Omental fat pad (tissue), 4 donors: Measurements from ENCODE around the gene WDR53. TPM values are rescaled to one million over a fixed set of nuclear protein-coding genes. Genes with fewer than 3 reads are reported as not detected.
"Not testable (repeated sequence)": the region's sequence is repeated elsewhere in the genome, so short reads cannot be mapped to it uniquely, and the experiment has no call there.

Experiments used
- ATAC-seq: fragments of 150-250 bp; one replicate; pipeline ENCODE4 v1.9.1; 2016; ENCODE audit warnings: mild to moderate bottlenecking, moderate library complexity; ENCODE audit not compliant: low FRiP score
- DNase-seq: peaks from one replicate; pipeline ENCODE4 v3.0.0-alpha.2; 2019; ENCODE audit warnings: low spot score
- total RNA-seq, 4 donors: library from RNA; depleted of rRNA; stranded (reverse); fragments of >200 nt; gene quantifications; one replicate each; pipeline ENCODE4 v1.1.0, GENCODE V29; 2016
- TF ChIP-seq, protein P1 (sequence below), 3 donors: fragments of 450-650 bp; IDR thresholded peaks; one replicate each; pipeline ENCODE4 v1.5.1; 2016 to 2017; ENCODE audit warnings: antibody characterized with exemption in 3 of 3, mild to moderate bottlenecking in 3 of 3, moderate library complexity in 2 of 3

The WDR53 gene
- total RNA-seq, 4 donors from 2014 or later: 2.4 to 5.6 (median 3.5) TPM

DNA sequence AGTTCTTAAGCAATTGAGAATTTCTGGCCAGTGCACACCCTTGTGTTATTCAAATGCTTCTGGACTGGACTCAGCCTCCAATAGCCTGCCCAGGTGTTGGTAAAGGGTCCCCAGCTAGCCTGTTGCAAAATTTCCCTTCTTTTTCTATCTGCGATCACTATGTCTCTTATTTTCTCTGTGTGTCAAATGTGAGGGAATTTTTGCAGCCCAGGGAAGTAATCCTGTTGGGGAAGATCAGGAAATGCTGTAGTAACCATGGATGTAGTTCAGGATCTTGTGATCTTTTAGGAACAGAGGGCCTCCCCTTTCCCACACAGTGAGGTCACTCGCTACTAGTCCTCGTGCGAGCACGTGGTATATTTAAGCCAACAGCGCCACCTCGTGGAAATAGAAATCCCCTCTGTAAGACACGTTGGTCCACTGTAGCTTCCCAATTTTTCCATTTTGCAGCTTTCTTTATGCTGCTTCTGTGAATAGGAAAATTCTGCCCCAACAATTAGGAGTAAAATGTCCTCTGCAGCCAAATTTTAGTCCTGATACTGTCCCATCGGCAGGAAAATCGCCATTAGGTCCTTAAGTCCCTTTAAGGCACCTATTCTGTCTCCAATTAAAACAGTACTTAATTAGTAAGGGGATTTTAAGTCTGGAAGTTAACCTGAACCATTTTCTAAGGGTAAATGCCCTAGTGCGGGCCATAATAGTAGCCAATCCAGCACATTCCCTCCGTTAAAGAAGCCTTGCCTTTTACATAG lies 49.2 kb downstream of the WDR53 start:
- no peak for ATAC-seq
- no peak for DNase-seq
- TF ChIP-seq, protein P1, sequence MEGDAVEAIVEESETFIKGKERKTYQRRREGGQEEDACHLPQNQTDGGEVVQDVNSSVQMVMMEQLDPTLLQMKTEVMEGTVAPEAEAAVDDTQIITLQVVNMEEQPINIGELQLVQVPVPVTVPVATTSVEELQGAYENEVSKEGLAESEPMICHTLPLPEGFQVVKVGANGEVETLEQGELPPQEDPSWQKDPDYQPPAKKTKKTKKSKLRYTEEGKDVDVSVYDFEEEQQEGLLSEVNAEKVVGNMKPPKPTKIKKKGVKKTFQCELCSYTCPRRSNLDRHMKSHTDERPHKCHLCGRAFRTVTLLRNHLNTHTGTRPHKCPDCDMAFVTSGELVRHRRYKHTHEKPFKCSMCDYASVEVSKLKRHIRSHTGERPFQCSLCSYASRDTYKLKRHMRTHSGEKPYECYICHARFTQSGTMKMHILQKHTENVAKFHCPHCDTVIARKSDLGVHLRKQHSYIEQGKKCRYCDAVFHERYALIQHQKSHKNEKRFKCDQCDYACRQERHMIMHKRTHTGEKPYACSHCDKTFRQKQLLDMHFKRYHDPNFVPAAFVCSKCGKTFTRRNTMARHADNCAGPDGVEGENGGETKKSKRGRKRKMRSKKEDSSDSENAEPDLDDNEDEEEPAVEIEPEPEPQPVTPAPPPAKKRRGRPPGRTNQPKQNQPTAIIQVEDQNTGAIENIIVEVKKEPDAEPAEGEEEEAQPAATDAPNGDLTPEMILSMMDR (IDR thresholded peaks at IDR 0.05): peak in 1 of 3 donors; percentile 33

DNA sequence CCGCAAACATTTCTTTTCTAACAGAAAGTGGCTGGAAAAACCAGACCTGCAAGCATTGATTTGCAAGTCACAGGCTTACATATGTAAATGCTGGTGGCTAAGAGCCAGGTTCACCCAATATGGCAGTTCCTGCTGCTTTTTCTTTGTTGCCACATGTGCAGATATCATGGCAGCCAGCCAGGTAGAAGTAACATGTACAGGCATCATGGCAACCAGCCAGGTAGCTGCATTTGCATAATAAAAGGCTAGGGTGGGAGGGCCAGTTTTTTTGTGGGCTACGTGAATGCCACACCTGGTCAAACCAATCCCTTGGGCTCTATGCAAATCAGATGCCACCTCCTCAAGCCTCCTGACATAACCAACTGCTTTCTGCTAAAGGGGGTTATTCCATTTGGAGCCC lies 50.4 kb downstream of the WDR53 start:
- no peak for DNase-seq
- TF ChIP-seq, protein P1 (IDR thresholded peaks at IDR 0.05): no peak
- ATAC-seq: no peak

DNA sequence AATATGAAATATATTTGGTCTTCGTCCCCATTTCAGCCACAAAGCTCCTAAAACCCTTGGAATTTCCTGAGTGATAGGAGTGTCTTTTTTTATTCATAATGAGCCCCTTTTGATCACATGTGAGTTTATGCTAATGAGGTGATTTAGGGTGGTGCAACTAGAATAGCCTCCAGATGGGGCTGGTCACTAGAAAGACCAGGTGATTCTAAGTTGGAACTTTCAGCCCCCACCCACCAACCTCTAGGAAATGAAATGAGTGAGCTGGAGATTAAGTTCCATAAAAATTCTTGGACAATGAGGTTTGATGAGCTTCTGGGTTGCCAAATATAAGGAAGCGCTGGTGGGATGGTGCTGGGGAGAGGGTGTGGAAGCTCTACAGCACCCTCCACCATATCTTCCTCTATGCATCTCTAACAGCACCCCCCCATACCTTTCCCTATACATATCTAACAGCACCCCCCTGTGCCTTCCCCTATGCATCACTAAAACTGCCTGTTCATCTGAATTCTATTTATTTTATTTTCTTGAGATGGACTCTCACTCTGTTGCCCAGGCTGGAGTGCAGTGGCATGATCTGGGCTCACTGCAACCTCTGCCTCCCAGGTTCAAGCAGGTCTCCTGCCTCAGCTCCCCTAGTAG lies 51.1 kb downstream of the WDR53 start:
- DNase-seq (no peak), ATAC-seq (no peak)

DNA sequence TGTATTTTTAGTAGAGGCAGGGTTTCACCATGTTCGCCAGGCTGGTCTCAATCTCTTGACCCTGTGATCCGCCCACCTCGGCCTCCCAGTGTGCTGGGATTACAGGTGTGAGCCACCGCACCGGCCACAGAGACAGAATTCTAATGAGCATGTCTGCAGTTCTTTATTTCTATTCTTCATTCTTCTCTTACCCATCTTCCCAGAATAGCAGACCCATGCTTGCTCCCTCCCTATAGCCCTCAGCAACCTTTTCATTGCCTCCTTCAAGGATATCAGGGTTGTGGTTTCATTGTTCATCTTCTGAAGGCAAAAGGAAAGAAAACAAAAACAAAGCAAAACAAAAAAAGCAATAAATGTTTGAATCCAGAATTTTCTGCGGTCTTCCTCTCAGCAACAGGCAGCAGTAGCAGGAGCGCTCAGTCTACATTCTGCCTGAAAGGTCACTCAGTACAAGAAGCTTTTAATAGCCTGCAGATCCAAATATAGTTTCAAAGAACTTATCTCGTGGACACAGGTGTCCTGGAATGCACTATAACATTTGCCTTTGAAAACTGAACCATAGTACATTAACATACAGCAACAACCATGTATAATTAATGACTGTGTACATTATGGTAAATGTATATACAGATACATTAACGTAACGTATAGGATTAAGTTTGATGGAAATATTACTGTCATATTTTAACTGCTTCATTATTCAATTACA lies 53.3 kb downstream of the WDR53 start, which contains the start of gene SMCO1:
SMCO1 (minus strand) TSS at position 434 of the 709 bp plus-strand sequence; CDS start at position 297, 137 bp downstream.
- ATAC-seq (no peak), DNase-seq (no peak)
- TF ChIP-seq, protein P1 (IDR thresholded peaks at IDR 0.05): no peak

More for the DNA sequence above, 51.1 kb downstream of the WDR53 start:
- TF ChIP-seq, protein P1 (IDR thresholded peaks at IDR 0.05): no peak

DNA sequence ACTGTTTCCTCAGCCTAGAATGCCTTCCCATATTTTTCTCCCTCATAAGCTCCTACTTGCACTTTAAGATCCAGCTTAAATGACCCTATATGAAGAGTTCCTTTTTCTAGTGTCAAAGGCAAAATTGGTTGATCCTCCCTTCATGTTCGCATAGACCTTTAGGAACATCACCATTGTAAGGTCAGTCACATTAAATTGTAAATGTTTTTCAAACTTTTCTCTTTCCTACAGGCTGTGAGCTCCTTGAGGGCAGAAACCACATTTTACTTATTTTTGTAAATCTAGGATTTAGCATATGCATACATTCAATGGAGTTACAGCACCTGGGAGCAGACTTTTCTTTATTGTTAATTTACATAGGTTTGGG lies 54.0 kb downstream of the WDR53 start:
- TF ChIP-seq, protein P1 (IDR thresholded peaks at IDR 0.05): no peak
- DNase-seq: no peak
- ATAC-seq: no peak

DNA sequence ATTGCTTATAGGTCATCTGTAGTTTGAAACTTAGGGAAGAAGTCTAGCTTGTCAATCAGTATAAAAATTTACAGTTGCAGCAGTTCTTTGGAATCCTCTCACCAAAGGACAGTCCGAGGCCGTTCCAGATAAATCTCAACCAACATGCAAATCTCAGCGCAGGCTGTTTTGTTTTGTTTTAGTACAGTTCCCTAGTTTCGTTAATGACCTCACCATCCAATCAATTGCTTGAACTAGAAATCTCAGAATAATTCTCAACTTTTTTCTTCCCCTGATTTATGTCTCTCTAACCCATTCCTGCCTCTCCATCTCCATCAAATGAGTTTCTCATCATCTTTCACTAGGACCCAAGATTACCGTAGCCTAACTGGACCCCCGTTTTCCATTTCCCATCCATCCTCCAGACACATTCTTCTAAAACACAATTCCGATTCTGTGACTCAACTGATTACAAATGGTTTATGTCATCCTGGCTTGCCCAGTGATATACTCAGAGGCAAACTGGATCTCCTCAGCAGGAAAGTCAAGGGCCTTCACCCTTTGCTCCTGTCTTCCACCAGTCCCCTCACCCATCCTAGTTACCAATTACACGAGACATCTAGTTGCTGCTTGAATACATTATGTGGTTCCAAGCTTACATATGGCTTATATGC lies 54.5 kb downstream of the WDR53 start:
- no peak for DNase-seq
- TF ChIP-seq, protein P1 (IDR thresholded peaks at IDR 0.05): no peak
- ATAC-seq: no peak

DNA sequence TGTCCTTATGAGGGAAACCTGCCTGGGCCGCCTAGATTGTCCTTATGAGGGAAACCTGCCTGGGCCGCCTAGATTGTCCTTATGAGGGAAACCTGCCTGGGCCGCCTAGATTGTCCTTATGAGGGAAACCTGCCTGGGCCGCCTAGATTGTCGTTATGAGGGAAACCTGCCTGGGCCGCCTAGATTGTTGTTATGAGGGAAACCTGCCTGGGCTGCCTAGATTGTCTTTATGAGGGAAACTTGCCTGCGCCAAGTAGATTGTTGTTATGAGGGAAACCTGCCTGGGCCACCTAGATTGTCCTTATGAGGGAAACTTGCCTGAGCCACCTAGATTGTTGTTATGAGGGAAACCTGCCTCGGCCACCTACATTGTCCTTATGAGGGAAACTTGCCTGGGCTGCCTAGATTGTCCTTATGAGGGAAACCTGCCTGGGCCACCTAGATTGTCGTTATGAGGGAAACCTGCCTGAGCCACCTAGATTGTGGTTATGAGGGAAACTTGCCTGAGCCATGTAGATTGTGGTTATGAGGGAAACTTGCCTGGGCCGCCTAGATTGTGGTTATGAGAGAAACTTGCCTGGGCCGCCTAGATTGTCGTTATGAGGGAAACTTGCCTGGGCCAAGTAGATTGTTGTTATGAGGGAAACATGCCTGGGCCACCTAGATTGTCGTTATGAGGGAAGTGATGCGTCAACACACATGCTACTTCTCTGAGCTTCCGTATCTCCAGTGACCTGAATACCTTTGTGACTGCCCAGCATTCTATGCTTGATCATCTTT lies 56.5 kb downstream of the WDR53 start:
- ATAC-seq, DNase-seq: not testable (repeated sequence)

DNA sequence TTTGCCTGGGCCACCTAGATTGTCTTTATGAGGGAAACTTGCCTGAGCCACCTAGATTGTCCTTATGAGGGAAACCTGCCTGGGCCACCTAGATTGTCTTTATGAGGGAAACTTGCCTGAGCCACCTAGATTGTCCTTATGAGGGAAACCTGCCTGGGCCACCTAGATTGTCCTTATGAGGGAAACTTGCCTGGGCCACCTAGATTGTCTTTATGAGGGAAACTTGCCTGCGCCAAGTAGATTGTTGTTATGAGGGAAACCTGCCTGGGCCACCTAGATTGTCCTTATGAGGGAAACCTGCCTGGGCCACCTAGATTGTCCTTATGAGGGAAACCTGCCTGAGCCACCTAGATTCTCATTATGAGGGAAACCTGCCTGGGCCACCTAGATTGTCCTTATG lies 57.2 kb downstream of the WDR53 start:
- ATAC-seq, DNase-seq: not testable (repeated sequence)
